ENCODE results near the gene SLC6A17. TPM values are rescaled to one million over a fixed set of nuclear protein-coding genes. Genes with fewer than 3 reads are reported as not detected.

The SLC6A17 gene
- total RNA-seq, 1 donor from 2014 or later: not detected

DNA sequence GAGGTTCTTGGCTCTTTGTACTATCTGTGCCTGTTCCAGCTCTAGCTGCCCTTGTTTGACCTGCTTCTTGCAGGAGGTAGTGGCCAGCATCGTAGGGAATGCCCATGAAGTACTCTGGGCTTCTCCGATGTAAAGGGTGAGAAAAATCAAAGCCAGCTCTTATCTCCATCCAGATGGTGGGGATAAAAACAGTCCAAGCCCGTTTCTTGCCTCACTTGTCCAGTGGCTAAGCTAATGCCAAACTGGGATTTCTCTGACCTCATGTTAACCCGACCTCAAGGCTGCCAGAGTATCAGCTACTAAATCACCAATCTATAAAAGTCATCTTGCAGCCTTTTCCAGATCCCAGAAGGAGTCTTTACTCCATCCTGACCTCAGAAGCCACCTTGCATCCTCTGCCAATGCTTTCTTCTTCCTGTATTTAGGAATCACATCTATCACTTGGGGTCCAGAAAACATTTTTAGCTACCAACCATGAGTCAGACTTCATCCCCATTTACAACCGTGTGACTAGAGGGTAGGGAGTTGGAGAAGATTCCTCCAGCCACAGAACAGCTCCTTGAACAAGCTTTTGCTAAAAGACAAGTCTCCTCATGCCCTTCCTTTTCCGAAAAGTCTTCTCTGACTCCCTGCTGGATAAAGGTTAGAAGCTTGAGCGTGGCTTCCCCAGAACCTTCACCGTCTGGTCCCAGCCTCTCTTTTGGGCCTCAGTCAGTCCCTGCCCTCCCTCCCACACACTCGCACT lies 95.8 kb downstream of the SLC6A17 start:
- no peak for DNase-seq (ENCODE audit: missing footprints)
- ATAC-seq: no peak
- intact Hi-C loops (cut with DNase I): no loop called here

DNA sequence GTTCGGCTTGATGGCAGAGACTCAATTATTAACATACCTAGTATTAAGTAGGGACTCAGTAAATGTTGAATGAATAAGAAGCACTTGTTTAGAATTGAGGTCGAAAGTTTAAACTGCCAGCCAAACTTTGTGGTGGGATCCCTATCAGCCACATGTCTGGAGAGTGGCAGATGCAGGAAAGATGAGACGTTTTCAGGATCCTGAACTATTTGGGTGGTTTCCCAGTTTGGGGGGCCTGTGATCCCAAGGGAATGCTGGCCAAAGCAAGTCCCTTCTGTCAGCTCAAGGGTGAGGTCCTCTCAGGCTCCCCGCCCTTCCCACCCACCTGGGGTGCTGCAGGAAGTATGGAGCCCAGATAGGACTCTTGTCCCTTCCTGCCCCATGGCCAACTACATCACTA lies 98.5 kb downstream of the SLC6A17 start:
- intact Hi-C loops (cut with DNase I): no loop called here
- ATAC-seq: no peak
- DNase-seq (ENCODE audit: missing footprints): no peak

DNA sequence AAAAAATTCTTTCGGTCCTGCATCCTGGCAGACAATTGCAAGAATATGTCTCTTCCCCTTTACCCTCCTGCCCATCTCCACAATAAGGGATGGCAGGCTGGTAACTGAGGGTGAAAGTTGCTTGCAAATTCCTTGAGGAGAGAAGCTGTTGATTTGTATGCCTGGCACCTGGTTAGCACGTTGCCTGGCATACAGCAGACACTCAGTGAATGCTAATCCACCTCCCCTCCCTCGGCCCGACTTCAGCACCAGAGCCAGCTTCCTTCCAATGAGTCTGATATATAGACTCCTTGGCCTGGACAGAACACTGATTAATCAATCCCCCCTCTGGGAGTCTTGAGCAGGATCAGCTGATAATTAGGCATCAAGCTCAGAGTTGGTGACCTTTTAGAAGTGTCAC lies 99.0 kb downstream of the SLC6A17 start:
- no peak for ATAC-seq
- DNase-seq (ENCODE audit: missing footprints): no peak
- intact Hi-C loops (cut with DNase I): no loop called here

DNA sequence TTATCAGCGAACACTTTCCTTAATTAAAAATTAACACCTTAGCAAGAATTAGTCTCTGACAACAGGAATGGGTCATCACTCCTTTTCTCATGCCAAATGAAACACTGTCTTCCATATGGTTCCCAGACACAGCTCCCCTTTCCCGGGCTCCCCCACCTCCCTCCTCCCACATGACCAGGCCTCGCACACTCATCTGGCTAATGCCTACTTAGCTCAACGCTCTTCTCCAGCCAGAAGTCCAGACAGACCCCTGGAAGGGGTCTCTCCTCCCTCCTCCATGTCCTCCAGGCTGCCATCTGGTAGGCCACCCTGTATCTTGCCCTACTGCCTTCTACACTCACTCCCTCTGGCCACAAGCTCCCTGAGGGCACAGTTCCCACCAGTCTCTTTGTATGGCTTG lies 99.7 kb downstream of the SLC6A17 start:
- intact Hi-C loops (cut with DNase I): no loop called here
- DNase-seq (ENCODE audit: missing footprints) (no peak), ATAC-seq (no peak)

DNA sequence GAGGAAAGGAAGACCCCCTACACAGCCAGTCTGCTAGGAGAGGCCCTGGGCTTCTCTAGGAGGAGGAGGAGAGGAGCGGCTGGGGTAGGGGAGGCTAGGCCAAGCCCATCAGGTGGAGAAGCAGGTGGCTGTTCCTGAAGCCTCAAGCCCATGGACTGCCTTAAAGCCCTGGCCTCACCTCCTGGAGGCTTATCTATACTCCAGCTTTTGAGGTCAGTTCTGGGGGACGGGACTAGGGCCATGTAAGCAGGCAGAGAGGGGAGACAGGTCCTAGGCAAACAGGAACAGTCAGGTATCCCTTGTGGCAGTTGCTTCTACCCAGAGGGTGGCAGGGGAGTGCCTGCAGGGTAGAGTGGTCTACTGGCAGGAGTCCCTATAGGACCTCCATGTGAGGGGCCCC lies 100.5 kb downstream of the SLC6A17 start:
- intact Hi-C loops (cut with DNase I): no loop called here
- ATAC-seq (no peak), DNase-seq (ENCODE audit: missing footprints) (no peak)

Other genes with a start within 250 kb of the SLC6A17 start
- 19.0 TPM for gene CSF1, start 239.6 kb upstream of the SLC6A17 start, total RNA-seq
- gene AHCYL1, start 165.7 kb upstream of the SLC6A17 start, total RNA-seq: 38.4 TPM
- 17.8 TPM for gene STRIP1, start 115.9 kb upstream of the SLC6A17 start, total RNA-seq
- not detected for gene ALX3, start 79.8 kb upstream of the SLC6A17 start, total RNA-seq
- gene UBL4B, start 38.1 kb upstream of the SLC6A17 start, total RNA-seq: not detected
- gene KCNC4, start 59.8 kb downstream of the SLC6A17 start, total RNA-seq: 5.1 TPM
- gene RBM15, start 188.9 kb downstream of the SLC6A17 start, total RNA-seq: 14.7 TPM
- gene SLC16A4, start 240.5 kb downstream of the SLC6A17 start, total RNA-seq: 2.6 TPM

Measured in Right ventricle myocardium inferior (tissue), 1 donor.